Calu3 (cell line): ENCODE measurements around the gene RPL29. TPM values are rescaled to one million over a fixed set of nuclear protein-coding genes. Genes with fewer than 3 reads are reported as not detected.

ENCODE experiments used
- BruUV-seq: library from RNA; stranded (reverse); fragments of 400-500 nt; replicated peaks from 2 replicates; lab custom pipeline; 2021; lab: Mats Ljungman, UMichigan
- CTCF ChIA-PET: fragments of 300-600 bp; sonication (Branson Sonifier 250); formaldehyde crosslinking; loops from one replicate; lab custom pipeline; 2022; ENCODE audit warnings: antibody characterized with exemption; lab: Charles Lee
- DNase-seq: peaks from one replicate; pipeline ENCODE4 v3.0.0; 2022
- H3K27ac Mint-ChIP-seq: one replicate; pipeline ENCODE4 v1.8.0; 2022; ENCODE audit warnings: mixed read lengths; ENCODE audit not compliant: unreplicated experiment
- H3K27me3 Mint-ChIP-seq: one replicate; pipeline ENCODE4 v1.8.0; 2022; ENCODE audit warnings: mixed read lengths; ENCODE audit not compliant: unreplicated experiment
- H3K36me3 Mint-ChIP-seq: one replicate; pipeline ENCODE4 v1.8.0; 2022; ENCODE audit warnings: mild to moderate bottlenecking, moderate library complexity, mixed read lengths; ENCODE audit not compliant: insufficient read depth, unreplicated experiment
- H3K4me1 Mint-ChIP-seq: one replicate; pipeline ENCODE4 v1.8.0; 2022; ENCODE audit warnings: mild to moderate bottlenecking, low read depth, mixed read lengths; ENCODE audit not compliant: unreplicated experiment
- H3K4me3 Mint-ChIP-seq: one replicate; pipeline ENCODE4 v1.8.0; 2022; ENCODE audit warnings: mild to moderate bottlenecking, low read depth, moderate library complexity, mixed read lengths; ENCODE audit not compliant: unreplicated experiment
- H3K9me3 Mint-ChIP-seq: one replicate; pipeline ENCODE4 v1.8.0; 2022; ENCODE audit warnings: low read depth, mixed read lengths; ENCODE audit not compliant: unreplicated experiment
- CTCF ChIP-seq: fragments of 200-600 bp; IDR thresholded peaks from one replicate; pipeline ENCODE4 v1.8.0; 2022; ENCODE audit warnings: antibody characterized with exemption; ENCODE audit not compliant: unreplicated experiment
- intact Hi-C: fragments of 100-400 bp; cut with micrococcal nuclease; formaldehyde crosslinking; loops from one replicate; pipeline ENCODE4 v1.10.0; 2022; ENCODE audit not compliant: unreplicated experiment
- total RNA-seq: library from RNA; stranded (reverse); gene quantifications from 2 replicates; pipeline ENCODE4 v1.2.3, GENCODE V29; 2022

Gene RPL29
- total RNA-seq, 1 experiment from 2014 or later = 782 TPM

- CTCF ChIA-PET = interaction anchor here (1.0 kb wide), 1 partner anchor 10 kb away, joined by 5 read pairs; no protein-coding TSS in a partner anchor
- no peaks in the 10 kb centered on the region for H3K9me3 Mint-ChIP-seq
- H3K27me3 Mint-ChIP-seq = peaks cover 3% of the 10 kb centered on the region
- no peaks in the 10 kb centered on the region for H3K4me1 Mint-ChIP-seq
- no TSS peak for BruUV-seq
- no peak for DNase-seq
- no peak for TF ChIP-seq CTCF
- H3K36me3 Mint-ChIP-seq = no peaks in the 10 kb centered on the region
- no peak overlapping the region for H3K27ac Mint-ChIP-seq
- intact Hi-C loops = no loop called here
- H3K4me3 Mint-ChIP-seq = no peak overlapping the region
Measured at GRCh38 chr3:52015438-52016228, 19.9 kb upstream of the RPL29 start.

- Mint-ChIP-seq H3K27me3 (peaks cover 8% of the 10 kb centered on the region), H3K4me3 (no peak overlapping the region), H3K9me3 (no peaks in the 10 kb centered on the region), H3K36me3 (no peaks in the 10 kb centered on the region), H3K4me1 (no peaks in the 10 kb centered on the region), H3K27ac (no peak overlapping the region)
- CTCF ChIA-PET = no interaction called here
- no peak for DNase-seq
- BruUV-seq = no TSS peak
- intact Hi-C loops = no loop called here
- TF ChIP-seq CTCF = no peak
Measured at GRCh38 chr3:52014613-52015012, 18.9 kb upstream of the RPL29 start.

GRCh38 chr3:52013802-52014598 is 18.3 kb upstream of the RPL29 start:
- CTCF ChIA-PET = interaction anchor here (0.5 kb wide), 1 partner anchor 511 kb away, joined by 4 read pairs; no protein-coding TSS in a partner anchor
- DNase-seq = no peak
- Mint-ChIP-seq H3K27me3 (peaks cover 8% of the 10 kb centered on the region), H3K4me1 (no peaks in the 10 kb centered on the region), H3K4me3 (no peak overlapping the region), H3K9me3 (no peaks in the 10 kb centered on the region), H3K27ac (no peak overlapping the region), H3K36me3 (no peaks in the 10 kb centered on the region)
- no TSS peak for BruUV-seq
- no peak for TF ChIP-seq CTCF
- intact Hi-C loops = no loop called here

GRCh38 chr3:52012699-52013098 is 17.0 kb upstream of the RPL29 start:
- no peaks in the 10 kb centered on the region for H3K4me1 Mint-ChIP-seq
- H3K27ac Mint-ChIP-seq = no peak overlapping the region
- peaks cover 8% of the 10 kb centered on the region for H3K27me3 Mint-ChIP-seq
- H3K9me3 Mint-ChIP-seq = no peaks in the 10 kb centered on the region
- DNase-seq = no peak
- no peak for TF ChIP-seq CTCF
- H3K36me3 Mint-ChIP-seq = no peaks in the 10 kb centered on the region
- CTCF ChIA-PET = no interaction called here
- intact Hi-C loops = no loop called here
- H3K4me3 Mint-ChIP-seq = no peak overlapping the region
- no TSS peak for BruUV-seq
